Chondrocyte (in vitro differentiated cells): Measurements from ENCODE around the gene PPFIA3. TPM values are rescaled to one million over a fixed set of nuclear protein-coding genes. Genes with fewer than 3 reads are reported as not detected.
A peak's percentile ranks its signal among the peaks of the same experiment; 100 is the strongest.

Source experiments
- DNase-seq: peaks from one replicate; pipeline ENCODE4 v3.0.0; 2021; ENCODE audit warnings: mixed read lengths, low spot score
- H3K27ac Mint-ChIP-seq: one replicate; pipeline ENCODE4 v1.8.0; 2021; ENCODE audit warnings: mild to moderate bottlenecking, moderate library complexity, mixed read lengths; ENCODE audit not compliant: unreplicated experiment
- H3K27me3 Mint-ChIP-seq: 2 replicates; pipeline ENCODE4 v1.8.0; 2021; ENCODE audit warnings: low read depth, mixed read lengths
- H3K36me3 Mint-ChIP-seq: 2 replicates; pipeline ENCODE4 v1.8.0; 2021; ENCODE audit warnings: low read depth, mixed read lengths
- H3K4me1 Mint-ChIP-seq: 2 replicates; pipeline ENCODE4 v1.8.0; 2021; ENCODE audit warnings: low read depth, mild to moderate bottlenecking, mixed read lengths
- H3K4me3 Mint-ChIP-seq: one replicate; pipeline ENCODE4 v1.8.0; 2021; ENCODE audit warnings: mild to moderate bottlenecking, moderate library complexity, mixed read lengths; ENCODE audit not compliant: unreplicated experiment
- H3K9me3 Mint-ChIP-seq: 2 replicates; pipeline ENCODE4 v1.8.0; 2021; ENCODE audit warnings: low read depth, mixed read lengths
- CTCF ChIP-seq: fragments of 200-600 bp; sonication (generic); IDR thresholded peaks from 2 replicates; pipeline ENCODE4 v1.5.0; 2021; ENCODE audit warnings: antibody characterized with exemption, mild to moderate bottlenecking, moderate library complexity
- total RNA-seq: library from RNA; stranded (reverse); gene quantifications from 3 replicates; pipeline ENCODE4 v1.2.1, GENCODE V29; 2021

PPFIA3 gene
- total RNA-seq, 1 donor from 2014 or later = 13.9 TPM

GRCh38 chr19:49129238-49129583 lies 9.9 kb downstream of the PPFIA3 start:
- Mint-ChIP-seq H3K27ac (no peak overlapping the region), H3K36me3 (no peaks in the 10 kb centered on the region), H3K4me3 (peak overlapping the region; percentile 81), H3K27me3 (no peaks in the 10 kb centered on the region), H3K4me1 (peaks cover 19% of the 10 kb centered on the region), H3K9me3 (no peaks in the 10 kb centered on the region)
- DNase-seq = no peak
- TF ChIP-seq CTCF = no peak

- Mint-ChIP-seq H3K27ac (no peak overlapping the region), H3K27me3 (no peaks in the 10 kb centered on the region), H3K4me1 (peaks cover 19% of the 10 kb centered on the region), H3K4me3 (no peak overlapping the region), H3K36me3 (no peaks in the 10 kb centered on the region), H3K9me3 (no peaks in the 10 kb centered on the region)
- TF ChIP-seq CTCF = no peak
- DNase-seq = no peak
Observed at GRCh38 chr19:49130325-49130724, 11.0 kb downstream of the PPFIA3 start.

GRCh38 chr19:49132974-49133609 lies 13.7 kb downstream of the PPFIA3 start:
- H3K4me3 Mint-ChIP-seq = no peak overlapping the region
- no peaks in the 10 kb centered on the region for H3K9me3 Mint-ChIP-seq
- peaks cover 15% of the 10 kb centered on the region for H3K4me1 Mint-ChIP-seq
- no peaks in the 10 kb centered on the region for H3K27me3 Mint-ChIP-seq
- no peak for DNase-seq
- no peak for TF ChIP-seq CTCF
- H3K27ac Mint-ChIP-seq = no peak overlapping the region
- peaks cover 6% of the 10 kb centered on the region for H3K36me3 Mint-ChIP-seq

GRCh38 chr19:49133621-49134454 lies 14.5 kb downstream of the PPFIA3 start:
- Mint-ChIP-seq H3K27me3 (no peaks in the 10 kb centered on the region), H3K27ac (no peak overlapping the region), H3K9me3 (no peaks in the 10 kb centered on the region), H3K4me3 (no peak overlapping the region), H3K4me1 (peaks cover 8% of the 10 kb centered on the region), H3K36me3 (peaks cover 6% of the 10 kb centered on the region)
- TF ChIP-seq CTCF = no peak
- no peak for DNase-seq

GRCh38 chr19:49135686-49136085 lies 16.3 kb downstream of the PPFIA3 start:
- Mint-ChIP-seq H3K4me3 (no peak overlapping the region), H3K36me3 (peaks cover 6% of the 10 kb centered on the region), H3K27me3 (no peaks in the 10 kb centered on the region), H3K4me1 (no peaks in the 10 kb centered on the region), H3K27ac (no peak overlapping the region), H3K9me3 (no peaks in the 10 kb centered on the region)
- DNase-seq = no peak
- TF ChIP-seq CTCF = no peak
